HCT116 (cell line): ENCODE measurements around the gene NT5C2. TPM values are rescaled to one million over a fixed set of nuclear protein-coding genes. Genes with fewer than 3 reads are reported as not detected.

Experiments
- ATAC-seq: fragments of 200-7000 bp; cut with Tn5 transposase; 2 replicates; pipeline ENCODE4 v1.9.1; 2020; ENCODE audit warnings: mild to moderate bottlenecking, moderate library complexity
- BruUV-seq: library from RNA; stranded (reverse); fragments of 400-500 nt; replicated peaks from 2 replicates; lab custom pipeline; 2021; lab: Mats Ljungman, UMichigan
- CTCF ChIA-PET: fragments of 300-600 bp; sonication (Branson Sonifier 250); formaldehyde crosslinking; loops from one replicate; lab custom pipeline; 2021; ENCODE audit warnings: antibody characterized with exemption; lab: Charles Lee
- POLR2A ChIA-PET: fragments of 300-600, 350-600 bp; sonication (Branson Sonifier 250); formaldehyde crosslinking; loops from one replicate; lab custom pipeline; 2021; ENCODE audit warnings: antibody characterized with exemption; lab: Charles Lee
- RAD21 ChIA-PET, 2 experiments: fragments of 300-600 bp; sonication (Branson Sonifier 250); formaldehyde crosslinking; loops; one replicate each; lab custom pipeline; 2023; ENCODE audit warnings: low total read pairs in 2 of 2; ENCODE audit not compliant: uncharacterized antibody in 2 of 2, unreplicated experiment in 2 of 2, low non-redundant PET in 1 of 2; lab: Charles Lee
- DNase-seq: peaks from one replicate; pipeline ENCODE4 v3.0.0-alpha.2; 2010; ENCODE audit warnings: low read depth, low spot score
- H2AFZ ChIP-seq: fragments of 200-600 bp; shearing (Covaris generic), sonication (generic); 2 replicates; pipeline ENCODE4 v1.6.1; 2017; ENCODE audit warnings: low read depth, mixed run types, mixed read lengths, antibody characterized with exemption, low read length; ENCODE audit not compliant: poor library complexity, severe bottlenecking
- H3K27ac ChIP-seq: 2 replicates; pipeline ENCODE4 v1.5.1; 2012; ENCODE audit warnings: low read depth, low read length
- H3K27me3 ChIP-seq: fragments of 200-600 bp; sonication (generic); 2 replicates; pipeline ENCODE4 v1.6.1; 2016; ENCODE audit warnings: mixed run types, low read length, mixed read lengths; ENCODE audit not compliant: insufficient read depth
- H3K36me3 ChIP-seq, 2 experiments: fragments of 200-500 bp in 1 of 2; fragments of 200-600 bp in 1 of 2; sonication (Bioruptor generic) in 1 of 2; sonication (generic) in 1 of 2; 2 replicates each; pipeline versions ENCODE4 v1.5.1 to v1.6.1; 2014 to 2016; ENCODE audit warnings: low read length in 2 of 2, inconsistent platforms in 1 of 2, mixed read lengths in 1 of 2, mixed run types in 1 of 2; ENCODE audit not compliant: insufficient read depth in 2 of 2, control insufficient read depth in 1 of 2
- H3K4me1 ChIP-seq, 2 experiments: fragments of 200-600 bp in 1 of 2; sonication (generic) in 1 of 2; 2 replicates each; pipeline versions ENCODE4 v1.5.1 to v1.6.1; 2012 to 2017; ENCODE audit warnings: low read length in 2 of 2, inconsistent platforms in 1 of 2, mild to moderate bottlenecking in 1 of 2, mixed read lengths in 1 of 2, mixed run types in 1 of 2, moderate library complexity in 1 of 2; ENCODE audit not compliant: insufficient read depth in 2 of 2, control insufficient read depth in 1 of 2
- H3K4me2 ChIP-seq: fragments of 200-600 bp; sonication (generic); 2 replicates; pipeline ENCODE4 v1.6.1; 2017; ENCODE audit warnings: mixed run types, low read length, mixed read lengths
- H3K4me3 ChIP-seq, 2 experiments: fragments of 200-600 bp in 1 of 2; sonication (generic) in 1 of 2; replicated peaks in 1 of 2; 2 replicates each; pipeline ENCODE4 v1.5.1; 2011 to 2016; ENCODE audit warnings: low read length in 2 of 2, control low read depth in 1 of 2, low read depth in 1 of 2, mild to moderate bottlenecking in 1 of 2, mixed read lengths in 1 of 2, mixed run types in 1 of 2
- H3K79me2 ChIP-seq: fragments of 200-600 bp; sonication (generic); 2 replicates; pipeline ENCODE4 v1.6.1; 2017; ENCODE audit warnings: mild to moderate bottlenecking, mixed run types, low read length, moderate library complexity, mixed read lengths; ENCODE audit not compliant: insufficient read depth
- H3K9ac ChIP-seq: fragments of 200-600 bp; sonication (generic); 2 replicates; pipeline ENCODE4 v1.6.1; 2016; ENCODE audit warnings: low read length, mixed read lengths
- H3K9me2 ChIP-seq: fragments of 200-600 bp; sonication (generic), shearing (Covaris generic); 2 replicates; pipeline ENCODE4 v1.6.1; 2017; ENCODE audit warnings: mixed run types, mild to moderate bottlenecking, moderate library complexity; ENCODE audit not compliant: insufficient read depth
- H3K9me3 ChIP-seq, 2 experiments: fragments of 200-500 bp in 1 of 2; fragments of 200-600 bp in 1 of 2; sonication (Bioruptor generic) in 1 of 2; sonication (generic) in 1 of 2; 2 replicates each; pipeline ENCODE4 v1.6.1; 2014 to 2017; ENCODE audit warnings: low read length in 2 of 2, mixed read lengths in 2 of 2, inconsistent platforms in 1 of 2, low read depth in 1 of 2, mild to moderate bottlenecking in 1 of 2, mixed run types in 1 of 2, moderate library complexity in 1 of 2; ENCODE audit not compliant: control insufficient read depth in 1 of 2, insufficient read depth in 1 of 2
- H4K20me1 ChIP-seq: fragments of 200-600 bp; sonication (generic), shearing (Covaris generic); 2 replicates; pipeline ENCODE4 v1.6.1; 2017; ENCODE audit warnings: mixed run types, mild to moderate bottlenecking, moderate library complexity; ENCODE audit not compliant: insufficient read depth
- JUND ChIP-seq: IDR thresholded peaks from 2 replicates; pipeline ENCODE4 v1.6.1; 2012
- POLR2AphosphoS5 ChIP-seq: IDR thresholded peaks from 2 replicates; pipeline ENCODE4 v1.6.1; 2011; ENCODE audit warnings: mild to moderate bottlenecking, low read depth, low read length, moderate library complexity
- RAD21 ChIP-seq: IDR thresholded peaks from 2 replicates; pipeline ENCODE4 v1.6.1; 2012; ENCODE audit warnings: low read depth, mild to moderate bottlenecking
- SP1 ChIP-seq: IDR thresholded peaks from 2 replicates; pipeline ENCODE4 v1.6.1; 2012; ENCODE audit warnings: low read depth
- TCF7L2 ChIP-seq: IDR thresholded peaks from 2 replicates; pipeline ENCODE4 v1.7.0; 2011; ENCODE audit warnings: borderline replicate concordance, inconsistent platforms; ENCODE audit not compliant: insufficient read depth, insufficient read length; ENCODE audit errors: extremely low read depth
- intact Hi-C: fragments of 100-400 bp; cut with micrococcal nuclease; formaldehyde crosslinking; loops from 2 replicates; pipeline ENCODE4 v1.10.0; 2022
- total RNA-seq: library from RNA; stranded (reverse); gene quantifications from one replicate; pipeline ENCODE4 v1.2.1, GENCODE V29; 2021; ENCODE audit not compliant: unreplicated experiment
- TF ChIP-seq, protein P1 (sequence below): IDR thresholded peaks from 2 replicates; pipeline ENCODE4 v1.6.1; 2012
- TF ChIP-seq, protein P2 (sequence below): IDR thresholded peaks from 2 replicates; pipeline ENCODE4 v1.6.1; 2012; ENCODE audit warnings: low read depth

Gene NT5C2
- total RNA-seq, 1 experiment from 2014 or later: 63.0 TPM

DNA sequence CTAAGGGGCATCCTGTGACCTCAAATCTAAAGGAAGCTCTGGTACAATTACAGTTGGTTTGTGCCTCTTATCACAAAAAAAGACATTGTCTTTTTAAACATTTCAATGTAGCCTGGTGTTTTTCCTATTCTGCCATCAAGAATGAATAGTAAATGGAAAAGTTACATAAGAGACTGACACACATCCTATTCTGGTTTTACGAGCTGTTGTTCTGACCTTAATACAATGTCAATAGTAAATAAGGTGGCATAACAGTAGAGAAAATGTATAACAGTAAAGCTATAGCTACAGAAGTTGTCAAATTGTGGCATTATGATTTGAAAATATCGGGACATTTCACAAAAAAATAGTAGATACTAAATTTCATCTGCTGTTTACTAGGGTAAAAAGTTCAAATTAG, 88.4 kb downstream of the NT5C2 start:
- H3K36me3 ChIP-seq: peaks cover 2 to 7% of the 10 kb centered on the region in 2 experiments; a peak in 2 of 4 replicates
- no TSS peak for BruUV-seq

More for the DNA sequence above, 88.4 kb downstream of the NT5C2 start:
- no peaks in the 10 kb centered on the region for H3K4me1 ChIP-seq
- POLR2A ChIA-PET: interaction anchor here (0.9 kb wide), 1 partner anchor 20 kb away, joined by 3 read pairs; no protein-coding TSS in a partner anchor
- H3K4me2 ChIP-seq: no peak overlapping the region
- RAD21 ChIA-PET: no interaction called here
- no peaks in the 10 kb centered on the region for H3K27me3 ChIP-seq
- no peak overlapping the region for H3K27ac ChIP-seq
- H3K9me2 ChIP-seq: no peaks in the 10 kb centered on the region
- TF ChIP-seq JUND (no peak), POLR2AphosphoS5 (no peak), RAD21 (no peak), SP1 (no peak), TCF7L2 (no peak)
- TF ChIP-seq, protein P1, sequence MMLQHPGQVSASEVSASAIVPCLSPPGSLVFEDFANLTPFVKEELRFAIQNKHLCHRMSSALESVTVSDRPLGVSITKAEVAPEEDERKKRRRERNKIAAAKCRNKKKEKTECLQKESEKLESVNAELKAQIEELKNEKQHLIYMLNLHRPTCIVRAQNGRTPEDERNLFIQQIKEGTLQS: no peak
- TF ChIP-seq, protein P2, sequence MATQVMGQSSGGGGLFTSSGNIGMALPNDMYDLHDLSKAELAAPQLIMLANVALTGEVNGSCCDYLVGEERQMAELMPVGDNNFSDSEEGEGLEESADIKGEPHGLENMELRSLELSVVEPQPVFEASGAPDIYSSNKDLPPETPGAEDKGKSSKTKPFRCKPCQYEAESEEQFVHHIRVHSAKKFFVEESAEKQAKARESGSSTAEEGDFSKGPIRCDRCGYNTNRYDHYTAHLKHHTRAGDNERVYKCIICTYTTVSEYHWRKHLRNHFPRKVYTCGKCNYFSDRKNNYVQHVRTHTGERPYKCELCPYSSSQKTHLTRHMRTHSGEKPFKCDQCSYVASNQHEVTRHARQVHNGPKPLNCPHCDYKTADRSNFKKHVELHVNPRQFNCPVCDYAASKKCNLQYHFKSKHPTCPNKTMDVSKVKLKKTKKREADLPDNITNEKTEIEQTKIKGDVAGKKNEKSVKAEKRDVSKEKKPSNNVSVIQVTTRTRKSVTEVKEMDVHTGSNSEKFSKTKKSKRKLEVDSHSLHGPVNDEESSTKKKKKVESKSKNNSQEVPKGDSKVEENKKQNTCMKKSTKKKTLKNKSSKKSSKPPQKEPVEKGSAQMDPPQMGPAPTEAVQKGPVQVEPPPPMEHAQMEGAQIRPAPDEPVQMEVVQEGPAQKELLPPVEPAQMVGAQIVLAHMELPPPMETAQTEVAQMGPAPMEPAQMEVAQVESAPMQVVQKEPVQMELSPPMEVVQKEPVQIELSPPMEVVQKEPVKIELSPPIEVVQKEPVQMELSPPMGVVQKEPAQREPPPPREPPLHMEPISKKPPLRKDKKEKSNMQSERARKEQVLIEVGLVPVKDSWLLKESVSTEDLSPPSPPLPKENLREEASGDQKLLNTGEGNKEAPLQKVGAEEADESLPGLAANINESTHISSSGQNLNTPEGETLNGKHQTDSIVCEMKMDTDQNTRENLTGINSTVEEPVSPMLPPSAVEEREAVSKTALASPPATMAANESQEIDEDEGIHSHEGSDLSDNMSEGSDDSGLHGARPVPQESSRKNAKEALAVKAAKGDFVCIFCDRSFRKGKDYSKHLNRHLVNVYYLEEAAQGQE: no peak
- TF ChIP-seq, all 23 proteins: peak for 0
- intact Hi-C loops: loop anchor here (5.0 kb wide), 1 partner anchor 228 kb away; no protein-coding TSS in a partner anchor
- Histone ChIP-seq H3K9me3 (no peaks in the 10 kb centered on the region), H4K20me1 (no peaks in the 10 kb centered on the region), H2AFZ (no peak overlapping the region), H3K4me3 (no peak overlapping the region), H3K9ac (no peak overlapping the region), H3K79me2 (peaks cover 5% of the 10 kb centered on the region)
- no peak for DNase-seq
- ATAC-seq: no peak
- CTCF ChIA-PET: interaction anchor here (0.9 kb wide), 1 partner anchor 8 kb away, joined by 3 read pairs; no protein-coding TSS in a partner anchor
